Left renal pelvis (tissue), 4 donors: Measurements from ENCODE around the gene ARHGAP5. TPM values are rescaled to one million over a fixed set of nuclear protein-coding genes. Genes with fewer than 3 reads are reported as not detected.

Experiments used
- DNase-seq, 4 donors: peaks; one replicate each; pipeline ENCODE4 v3.0.0-alpha.2; 2013; ENCODE audit warnings: low read depth in 4 of 4, low spot score in 3 of 4
- polyA plus RNA-seq, 4 donors: library from polyadenylated mRNA; unstranded; fragments of 120-200 nt; gene quantifications; one replicate each; pipeline ENCODE4 v1.2.1, GENCODE V29; 2013; ENCODE audit not compliant: insufficient read length in 4 of 4

ARHGAP5 gene
- polyA plus RNA-seq, 4 donors: 75.1 to 122 (median 107) TPM

DNA sequence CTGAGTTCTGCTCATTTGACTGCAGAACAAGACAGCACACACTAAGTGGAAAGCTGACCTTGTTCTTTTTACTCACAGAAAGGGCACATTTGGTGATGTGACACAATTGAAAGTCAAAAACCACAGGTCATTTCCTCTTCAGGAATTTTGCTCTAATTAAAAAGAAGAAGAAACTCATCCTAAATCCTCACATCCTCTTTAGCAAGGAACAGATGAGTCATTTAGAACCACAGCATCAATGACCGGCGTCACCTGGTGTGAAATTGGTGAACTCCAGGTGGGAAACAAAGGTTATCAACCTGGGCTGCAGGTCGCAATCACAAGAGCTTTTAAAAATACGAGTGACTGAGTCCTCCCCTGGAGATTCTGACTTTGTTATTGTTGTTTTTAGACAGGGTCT, 128.9 kb downstream of the ARHGAP5 start:
- DNase-seq: no peak

DNA sequence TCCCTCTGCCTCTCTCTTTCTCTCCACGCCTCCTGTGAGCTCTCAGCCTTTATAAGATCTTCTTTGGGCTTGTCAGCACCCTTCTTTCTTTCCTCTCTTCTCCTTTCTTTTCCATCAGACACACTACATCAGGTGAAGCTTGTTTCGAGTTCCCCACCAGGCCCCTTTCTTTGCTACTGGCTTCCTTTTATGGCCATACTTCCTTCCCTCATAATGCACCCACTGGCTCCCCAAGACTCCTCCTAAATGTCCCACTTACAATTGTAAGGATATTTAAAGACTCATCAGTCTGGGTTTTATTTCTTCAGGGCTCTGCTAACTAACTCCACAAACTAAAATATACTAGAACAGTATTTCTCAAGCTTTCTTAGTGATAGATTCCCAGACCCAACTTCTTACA, 129.4 kb downstream of the ARHGAP5 start:
- DNase-seq: no peak

DNA sequence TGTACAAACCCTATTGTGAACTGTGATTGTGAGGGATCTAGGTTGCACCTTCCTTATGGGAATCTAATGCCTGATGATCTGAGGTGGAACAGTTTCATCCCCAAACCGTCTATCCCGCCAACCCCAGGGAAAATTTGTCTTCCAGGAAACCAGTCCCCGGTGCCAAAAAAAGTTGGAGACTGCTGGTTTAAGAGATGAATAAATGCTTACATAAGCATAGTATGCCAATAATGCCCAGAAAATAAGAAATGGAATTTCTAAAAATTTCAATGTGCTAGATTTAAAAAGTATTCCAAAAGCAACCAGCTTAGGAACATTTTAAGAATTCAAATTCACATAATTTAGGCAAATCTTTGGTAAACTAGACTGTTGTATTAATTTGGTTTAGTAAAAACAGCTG, 131.4 kb downstream of the ARHGAP5 start:
- no peak for DNase-seq

Other genes starting within 250 kb of the ARHGAP5 start
- gene RNU6-7, start 124.7 kb downstream of the ARHGAP5 start, polyA plus RNA-seq: not detected
- gene RNU6-8, start 126.0 kb downstream of the ARHGAP5 start, polyA plus RNA-seq: not detected